ENCODE data around the gene TRUB2. TPM values are rescaled to one million over a fixed set of nuclear protein-coding genes. Genes with fewer than 3 reads are reported as not detected.

TRUB2 gene
- polyA plus RNA-seq, 1 donor (not counting 4 experiments of a cell fraction or from before 2014, with no cell fraction given), result 17.2 TPM

- Histone ChIP-seq H2AFZ (ENCODE audit: control insufficient read depth, low read length) (no peak overlapping the region), H3K9me3 (ENCODE audit: control insufficient read depth, low read depth, low read length) (no peaks in the 10 kb centered on the region), H3K79me2 (ENCODE audit: control insufficient read depth, insufficient read depth, low read length) (no peaks in the 10 kb centered on the region), H3K4me1 (ENCODE audit: control insufficient read depth, extremely low read depth, insufficient read depth, low read length) (no peaks in the 10 kb centered on the region), H3K36me3 (ENCODE audit: control insufficient read depth in 2 of 2, extremely low read depth in 1 of 2, insufficient read depth in 2 of 2, low read length in 2 of 2) (peaks cover 46 to 47% of the 10 kb centered on the region in 2 experiments), H4K20me1 (ENCODE audit: control insufficient read depth, extremely low read depth, insufficient read depth, low read length) (no peaks in the 10 kb centered on the region), H3K9ac (ENCODE audit: control insufficient read depth, extremely low read depth, insufficient read depth, low read length) (no peak overlapping the region), H3K27me3 (ENCODE audit: control insufficient read depth, extremely low read depth, insufficient read depth, low read length) (no peaks in the 10 kb centered on the region), H3K4me2 (ENCODE audit: control insufficient read depth, extremely low read depth, insufficient read depth, low read depth, low read length) (no peak overlapping the region), H3K27ac (ENCODE audit: control insufficient read depth, insufficient read depth, low read length) (no peak overlapping the region), H3K4me3 (ENCODE audit: control insufficient read depth in 2 of 3, extremely low read depth in 1 of 3, insufficient read depth in 2 of 3, low read depth in 1 of 3, low read length in 3 of 3) (no peak overlapping the region), H3K9me1 (ENCODE audit: control insufficient read depth, extremely low read depth, insufficient read depth, low read length) (no peaks in the 10 kb centered on the region)
- dilution Hi-C loops (cut with MboI; ENCODE audit: extremely low pct_ligation_motif_present, low sequenced_read_pairs), result no loop called here
- FAIRE-seq, result no peak
- TF ChIP-seq, protein P1, sequence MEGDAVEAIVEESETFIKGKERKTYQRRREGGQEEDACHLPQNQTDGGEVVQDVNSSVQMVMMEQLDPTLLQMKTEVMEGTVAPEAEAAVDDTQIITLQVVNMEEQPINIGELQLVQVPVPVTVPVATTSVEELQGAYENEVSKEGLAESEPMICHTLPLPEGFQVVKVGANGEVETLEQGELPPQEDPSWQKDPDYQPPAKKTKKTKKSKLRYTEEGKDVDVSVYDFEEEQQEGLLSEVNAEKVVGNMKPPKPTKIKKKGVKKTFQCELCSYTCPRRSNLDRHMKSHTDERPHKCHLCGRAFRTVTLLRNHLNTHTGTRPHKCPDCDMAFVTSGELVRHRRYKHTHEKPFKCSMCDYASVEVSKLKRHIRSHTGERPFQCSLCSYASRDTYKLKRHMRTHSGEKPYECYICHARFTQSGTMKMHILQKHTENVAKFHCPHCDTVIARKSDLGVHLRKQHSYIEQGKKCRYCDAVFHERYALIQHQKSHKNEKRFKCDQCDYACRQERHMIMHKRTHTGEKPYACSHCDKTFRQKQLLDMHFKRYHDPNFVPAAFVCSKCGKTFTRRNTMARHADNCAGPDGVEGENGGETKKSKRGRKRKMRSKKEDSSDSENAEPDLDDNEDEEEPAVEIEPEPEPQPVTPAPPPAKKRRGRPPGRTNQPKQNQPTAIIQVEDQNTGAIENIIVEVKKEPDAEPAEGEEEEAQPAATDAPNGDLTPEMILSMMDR (optimal IDR thresholded peaks at IDR 0.05 in 1 of 3, IDR thresholded peaks at IDR 0.05 in 1 of 3, conservative IDR thresholded peaks at IDR 0.05 in 1 of 3; ENCODE audit: extremely low read depth in 1 of 3, insufficient read depth in 2 of 3, low read length in 3 of 3), result no peak
- no peak for TF ChIP-seq EZH2 (IDR thresholded peaks at IDR 0.05; ENCODE audit: low read length)
- DNase-seq (ENCODE audit: low read depth, low spot score), result no peak
These were observed 26.9 kb upstream of the TRUB2 start for GRCh38 chr9:128349125-128349524.

DNA sequence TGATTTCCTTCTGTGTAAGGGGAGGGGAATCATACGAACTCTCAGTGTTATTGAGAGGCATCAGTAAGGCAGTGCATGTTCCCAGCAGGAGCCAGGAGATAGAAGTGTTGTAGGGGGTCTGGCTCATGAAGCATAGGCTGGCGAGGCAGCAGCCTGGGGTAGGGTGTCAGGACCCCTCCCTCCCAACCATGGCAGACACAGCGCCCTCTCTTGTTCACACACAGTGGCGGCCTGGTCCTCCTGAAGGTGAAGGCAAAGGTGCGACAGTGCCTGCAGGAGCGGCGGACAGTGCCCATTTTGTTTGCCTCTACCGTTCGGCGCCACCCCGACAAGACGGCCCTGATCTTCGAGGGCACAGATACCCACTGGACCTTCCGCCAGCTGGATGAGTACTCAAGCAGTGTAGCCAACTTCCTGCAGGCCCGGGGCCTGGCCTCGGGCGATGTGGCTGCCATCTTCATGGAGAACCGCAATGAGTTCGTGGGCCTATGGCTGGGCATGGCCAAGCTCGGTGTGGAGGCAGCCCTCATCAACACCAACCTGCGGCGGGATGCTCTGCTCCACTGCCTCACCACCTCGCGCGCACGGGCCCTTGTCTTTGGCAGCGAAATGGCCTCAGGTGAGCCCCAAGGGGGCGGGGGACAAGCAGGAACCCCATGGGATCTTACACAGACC lies 22.8 kb upstream of the TRUB2 start:
- dilution Hi-C loops (cut with MboI; ENCODE audit: extremely low pct_ligation_motif_present, low sequenced_read_pairs), result no loop called here
- no peaks in the 10 kb centered on the region for H3K27me3 ChIP-seq (ENCODE audit: control insufficient read depth, extremely low read depth, insufficient read depth, low read length)
- no peaks in the 10 kb centered on the region for H3K9me3 ChIP-seq (ENCODE audit: control insufficient read depth, low read depth, low read length)
- no peak for TF ChIP-seq EZH2 (IDR thresholded peaks at IDR 0.05; ENCODE audit: low read length)
- TF ChIP-seq, protein P1 (optimal IDR thresholded peaks at IDR 0.05 in 1 of 3, IDR thresholded peaks at IDR 0.05 in 1 of 3, conservative IDR thresholded peaks at IDR 0.05 in 1 of 3; ENCODE audit: extremely low read depth in 1 of 3, insufficient read depth in 2 of 3, low read length in 3 of 3), result peak in 1 of 3 experiments; percentile 14
- DNase-seq (ENCODE audit: low read depth, low spot score), result no peak
- no peak for FAIRE-seq
- H3K4me1 ChIP-seq (ENCODE audit: control insufficient read depth, extremely low read depth, insufficient read depth, low read length), result no peaks in the 10 kb centered on the region
- H3K4me2 ChIP-seq (ENCODE audit: control insufficient read depth, extremely low read depth, insufficient read depth, low read depth, low read length), result no peak overlapping the region
- H3K4me3 ChIP-seq (ENCODE audit: control insufficient read depth in 2 of 3, extremely low read depth in 1 of 3, insufficient read depth in 2 of 3, low read depth in 1 of 3, low read length in 3 of 3), result no peak overlapping the region
- H2AFZ ChIP-seq (ENCODE audit: control insufficient read depth, low read length), result no peak overlapping the region
- H3K27ac ChIP-seq (ENCODE audit: control insufficient read depth, insufficient read depth, low read length), result no peak overlapping the region
- H3K79me2 ChIP-seq (ENCODE audit: control insufficient read depth, insufficient read depth, low read length), result peaks cover 7% of the 10 kb centered on the region
- no peak overlapping the region for H3K9ac ChIP-seq (ENCODE audit: control insufficient read depth, extremely low read depth, insufficient read depth, low read length)
- peaks cover 2% of the 10 kb centered on the region for H4K20me1 ChIP-seq (ENCODE audit: control insufficient read depth, extremely low read depth, insufficient read depth, low read length)
- H3K9me1 ChIP-seq (ENCODE audit: control insufficient read depth, extremely low read depth, insufficient read depth, low read length), result no peaks in the 10 kb centered on the region
- H3K36me3 ChIP-seq (ENCODE audit: control insufficient read depth in 2 of 2, extremely low read depth in 1 of 2, insufficient read depth in 2 of 2, low read length in 2 of 2), result peaks cover 40 to 44% of the 10 kb centered on the region in 2 experiments

All from keratinocyte (primary cell).